IMR-90 (cell line): ENCODE results near the gene NSUN4. TPM values are rescaled to one million over a fixed set of nuclear protein-coding genes. Genes with fewer than 3 reads are reported as not detected.

Source experiments
- ATAC-seq: fragments of 200-7000 bp; cut with Tn5 transposase; 2 replicates; pipeline ENCODE4 v1.9.1; 2020; ENCODE audit warnings: low read depth, mild to moderate bottlenecking, moderate library complexity
- BruUV-seq: library from RNA; stranded (reverse); fragments of 400-500 nt; replicated peaks from 2 replicates; lab custom pipeline; 2021; lab: Mats Ljungman, UMichigan
- CTCF ChIA-PET: fragments of 300-600 bp; formaldehyde crosslinking; extraction: SDS; loops from one replicate; lab custom pipeline; 2021; ENCODE audit warnings: antibody characterized with exemption; lab: Yijun Ruan, JAX
- POLR2A ChIA-PET: fragments of 300-600 bp; sonication (Branson Sonifier 250); formaldehyde crosslinking; loops from one replicate; lab custom pipeline; 2022; ENCODE audit warnings: antibody characterized with exemption; ENCODE audit not compliant: unreplicated experiment; lab: Charles Lee
- DNase-seq: peaks from one replicate; pipeline ENCODE4 v3.0.0; 2013
- H2AFZ ChIP-seq: replicated peaks from 2 replicates; pipeline ENCODE3; 2013; ENCODE audit warnings: low read length, mild to moderate bottlenecking; ENCODE audit not compliant: poor library complexity
- H2AK5ac ChIP-seq: 2 replicates; pipeline ENCODE4 v1.6.1; 2013; ENCODE audit warnings: low read depth, low read length, inconsistent platforms
- H2AK9ac ChIP-seq: replicated peaks from 2 replicates; pipeline ENCODE3; 2013; ENCODE audit warnings: mild to moderate bottlenecking, low read depth, low read length, moderate library complexity; ENCODE audit not compliant: poor library complexity
- H2BK120ac ChIP-seq: 2 replicates; pipeline ENCODE4 v1.6.1; 2013; ENCODE audit warnings: low read depth, low read length, inconsistent platforms
- H2BK15ac ChIP-seq: 3 replicates; pipeline ENCODE4 v1.6.1; 2013; ENCODE audit warnings: low read depth, low read length, inconsistent platforms
- H2BK20ac ChIP-seq: 2 replicates; pipeline ENCODE4 v1.6.1; 2013; ENCODE audit warnings: low read depth, mild to moderate bottlenecking, inconsistent platforms, low read length, moderate library complexity
- H2BK5ac ChIP-seq: 2 replicates; pipeline ENCODE4 v1.6.1; 2013; ENCODE audit warnings: mild to moderate bottlenecking, low read depth, low read length, inconsistent platforms; ENCODE audit not compliant: poor library complexity, severe bottlenecking
- H3K14ac ChIP-seq: replicated peaks from 2 replicates; pipeline ENCODE4 v1.6.1; 2013; ENCODE audit warnings: low read depth, low read length, inconsistent platforms
- H3K18ac ChIP-seq: 2 replicates; pipeline ENCODE4 v1.6.1; 2013; ENCODE audit warnings: low read depth, low read length, control low read depth
- H3K23ac ChIP-seq: 2 replicates; pipeline ENCODE4 v1.6.1; 2013; ENCODE audit warnings: low read depth, low read length, inconsistent platforms
- H3K27ac ChIP-seq: 2 replicates; pipeline ENCODE4 v1.5.1; 2013; ENCODE audit warnings: mild to moderate bottlenecking, control low read depth, low read length; ENCODE audit not compliant: insufficient read depth
- H3K27me3 ChIP-seq: 2 replicates; pipeline ENCODE4 v1.6.1; 2013; ENCODE audit warnings: low read length; ENCODE audit not compliant: control insufficient read depth, insufficient read depth
- H3K36me3 ChIP-seq: 2 replicates; pipeline ENCODE4 v1.6.1; 2013; ENCODE audit warnings: low read length, mixed read lengths; ENCODE audit not compliant: control insufficient read depth, insufficient read depth
- H3K4ac ChIP-seq: 2 replicates; pipeline ENCODE4 v1.6.1; 2013; ENCODE audit warnings: low read depth, low read length, inconsistent platforms
- H3K4me1 ChIP-seq: 2 replicates; pipeline ENCODE4 v1.6.1; 2013; ENCODE audit warnings: low read length, mixed read lengths; ENCODE audit not compliant: control insufficient read depth, insufficient read depth
- H3K4me2 ChIP-seq: 2 replicates; pipeline ENCODE4 v1.6.1; 2013; ENCODE audit warnings: low read depth, mild to moderate bottlenecking, control low read depth, low read length, moderate library complexity
- H3K4me3 ChIP-seq: 2 replicates; pipeline ENCODE4 v1.5.1; 2013; ENCODE audit warnings: low read depth, mild to moderate bottlenecking, control low read depth, low read length, moderate library complexity; ENCODE audit not compliant: insufficient read depth
- H3K56ac ChIP-seq: 2 replicates; pipeline ENCODE4 v1.6.1; 2013; ENCODE audit warnings: low read length, inconsistent platforms; ENCODE audit not compliant: insufficient read depth; ENCODE audit errors: extremely low read depth
- H3K79me1 ChIP-seq, 2 experiments: 2 replicates each; pipeline ENCODE4 v1.6.1; 2013; ENCODE audit warnings: low read length in 2 of 2, inconsistent platforms in 1 of 2, low read depth in 1 of 2
- H3K9ac ChIP-seq: 2 replicates; pipeline ENCODE4 v1.6.1; 2013; ENCODE audit warnings: low read depth, low read length, control low read depth
- H3K9me1 ChIP-seq: 2 replicates; pipeline ENCODE4 v1.6.1; 2013; ENCODE audit warnings: low read length, inconsistent platforms; ENCODE audit not compliant: insufficient read depth
- H3K9me3 ChIP-seq: 2 replicates; pipeline ENCODE4 v1.6.1; 2013; ENCODE audit warnings: low read length; ENCODE audit not compliant: control insufficient read depth, insufficient read depth
- H4K20me1 ChIP-seq: 2 replicates; pipeline ENCODE4 v1.6.1; 2013; ENCODE audit warnings: low read length, inconsistent platforms; ENCODE audit not compliant: insufficient read depth
- H4K5ac ChIP-seq: 2 replicates; pipeline ENCODE4 v1.6.1; 2013; ENCODE audit warnings: mild to moderate bottlenecking, low read depth, low read length, control low read depth
- H4K8ac ChIP-seq, 2 experiments: 2 replicates each; pipeline ENCODE4 v1.6.1; 2013; ENCODE audit warnings: low read depth in 2 of 2, low read length in 2 of 2, control low read depth in 1 of 2, inconsistent platforms in 1 of 2
- H4K91ac ChIP-seq: 2 replicates; pipeline ENCODE4 v1.6.1; 2013; ENCODE audit warnings: low read depth, low read length, inconsistent platforms; ENCODE audit not compliant: insufficient read depth
- CHD1 ChIP-seq: IDR thresholded peaks from 2 replicates; pipeline ENCODE4 v1.6.1; 2012; ENCODE audit warnings: low read depth, low read length, improper control_type of control experiment
- MAZ ChIP-seq: IDR thresholded peaks from 2 replicates; pipeline ENCODE4 v1.6.1; 2012; ENCODE audit warnings: low read depth, mild to moderate bottlenecking, low read length, improper control_type of control experiment, moderate library complexity, borderline replicate concordance
- RAD21 ChIP-seq: IDR thresholded peaks from 2 replicates; pipeline ENCODE4 v1.6.1; 2012; ENCODE audit warnings: low read length, improper control_type of control experiment
- RCOR1 ChIP-seq: IDR thresholded peaks from 2 replicates; pipeline ENCODE4 v1.6.1; 2012; ENCODE audit warnings: mild to moderate bottlenecking, low read length, improper control_type of control experiment; ENCODE audit not compliant: insufficient replicate concordance
- WGBS, 2 experiments: methylation state at CpG; one replicate each; pipeline versions ENCODE4 v1.1.5 to v1.1.7; 2013; ENCODE audit warnings: missing lambda C conversion rate in 2 of 2; ENCODE audit not compliant: insufficient read length in 1 of 2; ENCODE audit errors: extremely low coverage in 2 of 2; 5-methylcytosine and 5-hydroxymethylcytosine counted together
- dilution Hi-C: fragments of 300-500 bp; cut with HindIII; formaldehyde crosslinking; loops from one replicate; pipeline ENCODE4 v1.14.3; 2018; ENCODE audit warnings: low sequenced_read_pairs; ENCODE audit not compliant: unreplicated experiment
- in situ Hi-C: fragments of 300-500 bp; cut with MboI; formaldehyde crosslinking; loops from 3 replicates; pipeline ENCODE4 v1.14.3; 2019; ENCODE audit warnings: low sequenced_read_pairs, inconsistent platforms, mixed read lengths
- intact Hi-C: fragments of 100-400 bp; cut with micrococcal nuclease; formaldehyde crosslinking; loops from 2 replicates; pipeline ENCODE4 v1.10.0; 2022
- polyA plus RNA-seq, 3 experiments: library from polyadenylated mRNA; depleted of rRNA; stranded (reverse); fragments of >200 nt; gene quantifications; 2 replicates each; pipeline ENCODE4 v1.2.3, GENCODE V29; 2012; ENCODE audit warnings: low replicate concordance in 1 of 3
- total RNA-seq: library from RNA; depleted of rRNA; stranded (reverse); fragments of >200 nt; gene quantifications from 2 replicates; pipeline ENCODE4 v1.2.3, GENCODE V29; 2012

NSUN4 gene
- total and polyA plus RNA-seq, 2 of the 4 experiments (the other 2 are of a cell fraction), result 10.9 to 13.0 TPM

- Histone ChIP-seq H2BK120ac (no peak overlapping the region), H3K18ac (no peak overlapping the region), H3K4ac (no peak overlapping the region), H3K14ac (no peak overlapping the region), H2AFZ (no peak overlapping the region), H2AK9ac (no peak overlapping the region), H2BK20ac (no peak overlapping the region), H3K27me3 (no peaks in the 10 kb centered on the region), H4K8ac (no peak overlapping the region), H3K9ac (no peak overlapping the region), H3K56ac (no peak overlapping the region), H3K79me1 (peaks cover 10 to 42% of the 10 kb centered on the region in 2 experiments), H3K9me1 (peaks cover 7% of the 10 kb centered on the region; the same call in 1 of the 2 replicates), H4K5ac (no peak overlapping the region), H3K4me3 (no peak overlapping the region), H2BK5ac (no peak overlapping the region), H4K91ac (no peak overlapping the region), H3K9me3 (no peaks in the 10 kb centered on the region), H3K23ac (no peak overlapping the region), H3K36me3 (peaks cover 20% of the 10 kb centered on the region), H2AK5ac (no peak overlapping the region), H2BK15ac (no peak overlapping the region), H3K4me2 (no peak overlapping the region), H3K4me1 (peaks cover 4% of the 10 kb centered on the region), H3K27ac (no peak overlapping the region), H4K20me1 (no peaks in the 10 kb centered on the region)
- DNase-seq (no peak), ATAC-seq (no peak)
- WGBS, 2 experiments, result 90% methylated on average over 3 of the region's 4 CpGs; no CpG with 5 or more reads in 1 of the 2 experiments
- intact Hi-C loops, result no loop called here
- BruUV-seq, result no TSS peak
- no peak for TF ChIP-seq CHD1
- TF ChIP-seq RAD21, result no peak
- TF ChIP-seq MAZ, result no peak
- TF ChIP-seq RCOR1, result no peak
- in situ Hi-C loops, result no loop called here
- ChIA-PET CTCF (no interaction called here), POLR2A (no interaction called here)
- dilution Hi-C loops, result no loop called here
Observed at GRCh38 chr1:46343351-46343695, 2.7 kb downstream of the NSUN4 start.
